Measurements from ENCODE around the gene VMP1. TPM values are rescaled to one million over a fixed set of nuclear protein-coding genes. Genes with fewer than 3 reads are reported as not detected.

Gene VMP1
- total and polyA plus RNA-seq, 4 donors, result 46.4 to 118 (median 71.6) TPM

GRCh38 chr17:59693582-59693981, 13.9 kb upstream of the VMP1 start:
- 93% methylated on average over 7 of the region's 7 CpGs for WGBS

GRCh38 chr17:59694344-59694743, 13.1 kb upstream of the VMP1 start:
- Histone ChIP-seq H3K36me3 (ENCODE audit: control insufficient read depth in 4 of 4, insufficient read depth in 3 of 4, low read depth in 1 of 4, low read length in 3 of 4) (peaks cover 17 to 81% (median 58%) of the 10 kb centered on the region in 4 donors), H3K4me3 (ENCODE audit: low read depth in 1 of 3, low read length in 3 of 3) (no peak overlapping the region), H3K9me3 (ENCODE audit: control insufficient read depth in 4 of 4, low read length in 3 of 4) (no peaks in the 10 kb centered on the region), H3K27me3 (ENCODE audit: control insufficient read depth in 4 of 4, insufficient read depth in 4 of 4, low read length in 3 of 4) (no peaks in the 10 kb centered on the region), H3K9ac (ENCODE audit: low read depth in 1 of 2, low read length in 2 of 2) (no peak overlapping the region), H3K4me1 (ENCODE audit: control insufficient read depth in 4 of 4, insufficient read depth in 4 of 4, low read length in 3 of 4) (peaks cover 0 to 7% (median 1%) of the 10 kb centered on the region in 4 donors), H3K27ac (ENCODE audit: low read depth in 1 of 2, low read length in 2 of 2) (no peak overlapping the region)
- 83% methylated on average over 2 of the region's 2 CpGs for WGBS
- DNase-seq (ENCODE audit: low spot score), result no peak
- TF ChIP-seq MAX (IDR thresholded peaks at IDR 0.05) (no peak), YY1 (IDR thresholded peaks at IDR 0.05) (no peak), JUND (IDR thresholded peaks at IDR 0.05) (no peak), SP1 (IDR thresholded peaks at IDR 0.05) (no peak), TAF1 (conservative IDR thresholded peaks at IDR 0.05) (no peak), HNF4A (conservative IDR thresholded peaks at IDR 0.05) (no peak), FOXA1 (IDR thresholded peaks at IDR 0.05) (no peak)
- TF ChIP-seq, protein P1, sequence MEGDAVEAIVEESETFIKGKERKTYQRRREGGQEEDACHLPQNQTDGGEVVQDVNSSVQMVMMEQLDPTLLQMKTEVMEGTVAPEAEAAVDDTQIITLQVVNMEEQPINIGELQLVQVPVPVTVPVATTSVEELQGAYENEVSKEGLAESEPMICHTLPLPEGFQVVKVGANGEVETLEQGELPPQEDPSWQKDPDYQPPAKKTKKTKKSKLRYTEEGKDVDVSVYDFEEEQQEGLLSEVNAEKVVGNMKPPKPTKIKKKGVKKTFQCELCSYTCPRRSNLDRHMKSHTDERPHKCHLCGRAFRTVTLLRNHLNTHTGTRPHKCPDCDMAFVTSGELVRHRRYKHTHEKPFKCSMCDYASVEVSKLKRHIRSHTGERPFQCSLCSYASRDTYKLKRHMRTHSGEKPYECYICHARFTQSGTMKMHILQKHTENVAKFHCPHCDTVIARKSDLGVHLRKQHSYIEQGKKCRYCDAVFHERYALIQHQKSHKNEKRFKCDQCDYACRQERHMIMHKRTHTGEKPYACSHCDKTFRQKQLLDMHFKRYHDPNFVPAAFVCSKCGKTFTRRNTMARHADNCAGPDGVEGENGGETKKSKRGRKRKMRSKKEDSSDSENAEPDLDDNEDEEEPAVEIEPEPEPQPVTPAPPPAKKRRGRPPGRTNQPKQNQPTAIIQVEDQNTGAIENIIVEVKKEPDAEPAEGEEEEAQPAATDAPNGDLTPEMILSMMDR (IDR thresholded peaks at IDR 0.05; ENCODE audit: low read depth, low read length, missing input control), result no peak
- TF ChIP-seq, protein P2, sequence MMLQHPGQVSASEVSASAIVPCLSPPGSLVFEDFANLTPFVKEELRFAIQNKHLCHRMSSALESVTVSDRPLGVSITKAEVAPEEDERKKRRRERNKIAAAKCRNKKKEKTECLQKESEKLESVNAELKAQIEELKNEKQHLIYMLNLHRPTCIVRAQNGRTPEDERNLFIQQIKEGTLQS (IDR thresholded peaks at IDR 0.05), result no peak

More at GRCh38 chr17:59693582-59693981, 13.9 kb upstream of the VMP1 start:
- H3K36me3 ChIP-seq (ENCODE audit: control insufficient read depth in 4 of 4, insufficient read depth in 3 of 4, low read depth in 1 of 4, low read length in 3 of 4), result peaks cover 17 to 79% (median 55%) of the 10 kb centered on the region in 4 donors
- H3K4me3 ChIP-seq (ENCODE audit: low read depth in 1 of 3, low read length in 3 of 3), result no peak overlapping the region
- TF ChIP-seq HNF4G (IDR thresholded peaks at IDR 0.05), result no peak
- TF ChIP-seq, protein P3, sequence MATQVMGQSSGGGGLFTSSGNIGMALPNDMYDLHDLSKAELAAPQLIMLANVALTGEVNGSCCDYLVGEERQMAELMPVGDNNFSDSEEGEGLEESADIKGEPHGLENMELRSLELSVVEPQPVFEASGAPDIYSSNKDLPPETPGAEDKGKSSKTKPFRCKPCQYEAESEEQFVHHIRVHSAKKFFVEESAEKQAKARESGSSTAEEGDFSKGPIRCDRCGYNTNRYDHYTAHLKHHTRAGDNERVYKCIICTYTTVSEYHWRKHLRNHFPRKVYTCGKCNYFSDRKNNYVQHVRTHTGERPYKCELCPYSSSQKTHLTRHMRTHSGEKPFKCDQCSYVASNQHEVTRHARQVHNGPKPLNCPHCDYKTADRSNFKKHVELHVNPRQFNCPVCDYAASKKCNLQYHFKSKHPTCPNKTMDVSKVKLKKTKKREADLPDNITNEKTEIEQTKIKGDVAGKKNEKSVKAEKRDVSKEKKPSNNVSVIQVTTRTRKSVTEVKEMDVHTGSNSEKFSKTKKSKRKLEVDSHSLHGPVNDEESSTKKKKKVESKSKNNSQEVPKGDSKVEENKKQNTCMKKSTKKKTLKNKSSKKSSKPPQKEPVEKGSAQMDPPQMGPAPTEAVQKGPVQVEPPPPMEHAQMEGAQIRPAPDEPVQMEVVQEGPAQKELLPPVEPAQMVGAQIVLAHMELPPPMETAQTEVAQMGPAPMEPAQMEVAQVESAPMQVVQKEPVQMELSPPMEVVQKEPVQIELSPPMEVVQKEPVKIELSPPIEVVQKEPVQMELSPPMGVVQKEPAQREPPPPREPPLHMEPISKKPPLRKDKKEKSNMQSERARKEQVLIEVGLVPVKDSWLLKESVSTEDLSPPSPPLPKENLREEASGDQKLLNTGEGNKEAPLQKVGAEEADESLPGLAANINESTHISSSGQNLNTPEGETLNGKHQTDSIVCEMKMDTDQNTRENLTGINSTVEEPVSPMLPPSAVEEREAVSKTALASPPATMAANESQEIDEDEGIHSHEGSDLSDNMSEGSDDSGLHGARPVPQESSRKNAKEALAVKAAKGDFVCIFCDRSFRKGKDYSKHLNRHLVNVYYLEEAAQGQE (IDR thresholded peaks at IDR 0.05), result no peak
- no peak for TF ChIP-seq YY1 (IDR thresholded peaks at IDR 0.05)
- TF ChIP-seq TAF1 (conservative IDR thresholded peaks at IDR 0.05), result no peak
- TF ChIP-seq, protein P1 (IDR thresholded peaks at IDR 0.05; ENCODE audit: low read depth, low read length, missing input control), result no peak
- TF ChIP-seq NR2F2 (IDR thresholded peaks at IDR 0.05), result no peak
- DNase-seq (ENCODE audit: low spot score), result no peak
- no peak overlapping the region for H3K27ac ChIP-seq (ENCODE audit: low read depth in 1 of 2, low read length in 2 of 2)
- H3K27me3 ChIP-seq (ENCODE audit: control insufficient read depth in 4 of 4, insufficient read depth in 4 of 4, low read length in 3 of 4), result no peaks in the 10 kb centered on the region
- no peak overlapping the region for H3K9ac ChIP-seq (ENCODE audit: low read depth in 1 of 2, low read length in 2 of 2)
- H3K9me3 ChIP-seq (ENCODE audit: control insufficient read depth in 4 of 4, low read length in 3 of 4), result no peaks in the 10 kb centered on the region
- peaks cover 0 to 7% (median 1%) of the 10 kb centered on the region in 4 donors for H3K4me1 ChIP-seq (ENCODE audit: control insufficient read depth in 4 of 4, insufficient read depth in 4 of 4, low read length in 3 of 4)

Data from liver (tissue), 9 donors.